GM10266 (cell line): Measurements from ENCODE around the gene RBBP8.

Experiments used
- DNase-seq: peaks from one replicate; pipeline ENCODE4 v3.0.0; 2012; ENCODE audit errors: extremely low spot score
- CTCF ChIP-seq: IDR thresholded peaks from 2 replicates; pipeline ENCODE4 v1.5.1; 2012; ENCODE audit warnings: mild to moderate bottlenecking, low read depth; ENCODE audit not compliant: control insufficient read depth, insufficient read depth; ENCODE audit errors: missing control alignments

RBBP8 gene

GRCh38 chr18:23058746-23059415 lies 125.8 kb downstream of the RBBP8 start:
- DNase-seq = no peak
- no peak for TF ChIP-seq CTCF

GRCh38 chr18:23059541-23060465 lies 126.7 kb downstream of the RBBP8 start:
- no peak for TF ChIP-seq CTCF
- DNase-seq = no peak

- no peak for DNase-seq
- TF ChIP-seq CTCF = no peak
These were observed 128.9 kb downstream of the RBBP8 start for GRCh38 chr18:23062011-23062410.

GRCh38 chr18:23063502-23063901 lies 130.4 kb downstream of the RBBP8 start:
- TF ChIP-seq CTCF = no peak
- no peak for DNase-seq

GRCh38 chr18:23065234-23065806 lies 132.2 kb downstream of the RBBP8 start:
- DNase-seq = no peak
- no peak for TF ChIP-seq CTCF

- DNase-seq = no peak
- TF ChIP-seq CTCF = no peak
These were observed 132.9 kb downstream of the RBBP8 start for GRCh38 chr18:23066060-23066459.
